Endothelial cell of umbilical vein (primary cell): ENCODE results near the gene PARD3B. TPM values are rescaled to one million over a fixed set of nuclear protein-coding genes. Genes with fewer than 3 reads are reported as not detected.

Source experiments
- BruUV-seq: library from RNA; stranded (reverse); fragments of 400-500 nt; replicated peaks from 2 replicates; lab custom pipeline; 2021; lab: Mats Ljungman, UMichigan
- CTCF ChIA-PET: fragments of 300-600, 350-600 bp; sonication (Branson Sonifier 250); formaldehyde crosslinking; loops from one replicate; lab custom pipeline; 2021; ENCODE audit warnings: antibody characterized with exemption, inconsistent platforms; lab: Charles Lee
- POLR2A ChIA-PET: fragments of 300-600, 350-600 bp; sonication (Branson Sonifier 250); formaldehyde crosslinking; loops from one replicate; lab custom pipeline; 2021; ENCODE audit warnings: antibody characterized with exemption, inconsistent platforms; lab: Charles Lee
- DNase-seq: peaks from one replicate; pipeline ENCODE4 v3.0.0-alpha.2; 2011; ENCODE audit warnings: low read depth, low spot score
- FAIRE-seq: peaks from 2 replicates; lab custom pipeline; 2011; peaks lifted over from hg19 to GRCh38; lab: Jason Lieb, UNC
- H2AFZ ChIP-seq: 2 replicates; pipeline ENCODE4 v1.6.0; 2012; ENCODE audit warnings: low read depth, low read length, control low read depth, inconsistent platforms
- H3K27ac ChIP-seq: 2 replicates; pipeline ENCODE4 v1.5.1; 2011; ENCODE audit warnings: low read depth, mild to moderate bottlenecking, control low read depth, low read length, moderate library complexity; ENCODE audit not compliant: insufficient read depth
- H3K27me3 ChIP-seq, 2 experiments: 2 replicates each; pipeline versions ENCODE4 v1.6.0 to v1.6.1; 2011; ENCODE audit warnings: low read length in 2 of 2, mixed read lengths in 1 of 2; ENCODE audit not compliant: control insufficient read depth in 2 of 2, insufficient read depth in 2 of 2
- H3K36me3 ChIP-seq, 2 experiments: 2 replicates in 1 of 2; 3 replicates in 1 of 2; pipeline ENCODE4 v1.5.1; 2011; ENCODE audit warnings: low read length in 2 of 2, mild to moderate bottlenecking in 1 of 2, moderate library complexity in 1 of 2; ENCODE audit not compliant: control insufficient read depth in 2 of 2, insufficient read depth in 2 of 2; ENCODE audit errors: extremely low read depth in 1 of 2
- H3K4me1 ChIP-seq: 3 replicates; pipeline ENCODE4 v1.5.1; 2011; ENCODE audit warnings: mild to moderate bottlenecking, low read length; ENCODE audit not compliant: control insufficient read depth, insufficient read depth; ENCODE audit errors: extremely low read depth
- H3K4me2 ChIP-seq: 2 replicates; pipeline ENCODE4 v1.6.1; 2011; ENCODE audit warnings: low read length, control low read depth, mixed read lengths; ENCODE audit not compliant: insufficient read depth
- H3K4me3 ChIP-seq, 3 experiments: fragments of 200-600 bp in 1 of 3; sonication (generic), shearing (Covaris generic) in 1 of 3; replicated peaks in 1 of 3; 2 replicates each; pipeline ENCODE4 v1.5.1; 2011 to 2016; ENCODE audit warnings: control low read depth in 3 of 3, low read length in 3 of 3, mild to moderate bottlenecking in 2 of 3, inconsistent platforms in 1 of 3, low read depth in 1 of 3, moderate library complexity in 1 of 3; ENCODE audit not compliant: insufficient read depth in 1 of 3
- H3K79me2 ChIP-seq: 2 replicates; pipeline ENCODE4 v1.6.0; 2012; ENCODE audit warnings: low read length, inconsistent platforms; ENCODE audit not compliant: control insufficient read depth, insufficient read depth
- H3K9ac ChIP-seq: replicated peaks from 2 replicates; pipeline ENCODE3; 2011; ENCODE audit warnings: low read length, control low read depth; ENCODE audit not compliant: insufficient read depth; ENCODE audit errors: extremely low read depth
- H3K9me1 ChIP-seq: replicated peaks from 3 replicates; pipeline ENCODE4 v1.6.0; 2011; ENCODE audit warnings: mild to moderate bottlenecking, low read length; ENCODE audit not compliant: control insufficient read depth, insufficient read depth; ENCODE audit errors: extremely low read depth
- H3K9me3 ChIP-seq: replicated peaks from 2 replicates; pipeline ENCODE4 v1.5.1; 2012; ENCODE audit warnings: low read length, inconsistent platforms; ENCODE audit not compliant: control insufficient read depth, insufficient read depth
- H4K20me1 ChIP-seq: replicated peaks from 2 replicates; pipeline ENCODE3; 2011; ENCODE audit warnings: mild to moderate bottlenecking, low read length; ENCODE audit not compliant: control insufficient read depth, insufficient read depth; ENCODE audit errors: extremely low read depth
- CTCF ChIP-seq, 2 donors: IDR thresholded peaks; 1 replicate in 1 of 2; 2 replicates in 1 of 2; pipeline ENCODE4 v1.5.1; 2011; ENCODE audit warnings: low read length in 2 of 2, mild to moderate bottlenecking in 2 of 2, moderate library complexity in 2 of 2, control low read depth in 1 of 2, inconsistent platforms in 1 of 2, low read depth in 1 of 2; ENCODE audit not compliant: insufficient read depth in 1 of 2; ENCODE audit errors: extremely low read depth in 1 of 2
- EZH2 ChIP-seq: IDR thresholded peaks from 2 replicates; pipeline ENCODE4 v1.6.1; 2012; ENCODE audit warnings: borderline replicate concordance, low read depth, mild to moderate bottlenecking, moderate library complexity, low read length, inconsistent platforms; ENCODE audit not compliant: severe bottlenecking
- FOS ChIP-seq: IDR thresholded peaks from 2 replicates; pipeline ENCODE4 v1.6.1; 2011; ENCODE audit warnings: mild to moderate bottlenecking, low read length, moderate library complexity, borderline replicate concordance; ENCODE audit not compliant: insufficient read depth
- GATA2 ChIP-seq: IDR thresholded peaks from 2 replicates; pipeline ENCODE4 v1.7.0; 2011; ENCODE audit warnings: low read depth, mild to moderate bottlenecking, moderate library complexity, mixed read lengths, low read length; ENCODE audit not compliant: insufficient read length, insufficient read depth
- JUN ChIP-seq: IDR thresholded peaks from 2 replicates; pipeline ENCODE4 v1.6.1; 2011; ENCODE audit warnings: borderline replicate concordance, low read depth; ENCODE audit not compliant: insufficient read length, insufficient read depth
- MYC ChIP-seq: IDR thresholded peaks from one replicate; pipeline ENCODE4 v1.6.1; 2011; ENCODE audit warnings: mild to moderate bottlenecking, low read depth, low read length
- POLR2A ChIP-seq: IDR thresholded peaks from 2 replicates; pipeline ENCODE4 v1.6.1; 2012; ENCODE audit warnings: low read depth, mild to moderate bottlenecking, control low read depth, low read length
- POLR2AphosphoS5 ChIP-seq: IDR thresholded peaks from 2 replicates; pipeline ENCODE4 v1.6.1; 2012; ENCODE audit warnings: low read depth, mild to moderate bottlenecking, control low read depth, low read length, moderate library complexity; ENCODE audit not compliant: insufficient read depth
- dilution Hi-C: fragments of 300-500 bp; cut with MboI; formaldehyde crosslinking; loops from one replicate; pipeline ENCODE4 v1.15.0; 2019; ENCODE audit warnings: low sequenced_read_pairs; ENCODE audit not compliant: extremely low pct_ligation_motif_present
- intact Hi-C: fragments of 100-400 bp; cut with micrococcal nuclease; formaldehyde crosslinking; loops from one replicate; pipeline ENCODE4 v1.10.0; 2022
- polyA plus RNA-seq, 4 experiments: library from polyadenylated mRNA; depleted of rRNA in 3 of 4; stranded (reverse) in 3 of 4; unstranded in 1 of 4; fragments of >200 nt; gene quantifications; 2 replicates each; pipeline versions ENCODE4 v1.2.1 to v1.2.3, GENCODE V29; 2011 to 2012; ENCODE audit warnings: missing spikeins in 1 of 4
- total RNA-seq: library from RNA; stranded (reverse); gene quantifications from 2 replicates; pipeline ENCODE4 v1.2.3, GENCODE V29; 2021
- TF ChIP-seq, protein P1 (sequence below): IDR thresholded peaks from 2 replicates; pipeline ENCODE4 v1.6.1; 2011; ENCODE audit not compliant: insufficient read depth, insufficient read length

The PARD3B gene
- total and polyA plus RNA-seq, 2 donors (not counting 3 experiments of a cell fraction or from before 2014, with no cell fraction given), result 2.2 to 30.9 TPM

- H4K20me1 ChIP-seq, result no peaks in the 10 kb centered on the region
- intact Hi-C loops, result no loop called here
- FAIRE-seq (no peak), DNase-seq (no peak)
- no peaks in the 10 kb centered on the region for H3K9me3 ChIP-seq
- no peaks in the 10 kb centered on the region for H3K9me1 ChIP-seq
- no peaks in the 10 kb centered on the region for H3K79me2 ChIP-seq
- H3K27ac ChIP-seq, result no peak overlapping the region
- CTCF ChIA-PET, result interaction anchor here (1.0 to 1.9 kb wide), 3 partner anchors 10 to 21 kb away, joined by 3 to 4 read pairs (median 3); no protein-coding TSS in a partner anchor
- H3K4me3 ChIP-seq, result no peak overlapping the region
- no peaks in the 10 kb centered on the region for H3K36me3 ChIP-seq
- no peak overlapping the region for H3K4me2 ChIP-seq
- H3K27me3 ChIP-seq, result no peaks in the 10 kb centered on the region
- dilution Hi-C loops, result no loop called here
- BruUV-seq, result no TSS peak
- POLR2A ChIA-PET, result no interaction called here
- no peak overlapping the region for H2AFZ ChIP-seq
- TF ChIP-seq, protein P1, sequence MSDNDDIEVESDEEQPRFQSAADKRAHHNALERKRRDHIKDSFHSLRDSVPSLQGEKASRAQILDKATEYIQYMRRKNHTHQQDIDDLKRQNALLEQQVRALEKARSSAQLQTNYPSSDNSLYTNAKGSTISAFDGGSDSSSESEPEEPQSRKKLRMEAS, result no peak
- no peak for TF ChIP-seq CTCF (IDR thresholded peaks at IDR 0.05; ENCODE audit: extremely low read depth in 1 of 2, insufficient read depth in 1 of 2, low read depth in 1 of 2, low read length in 2 of 2)
- TF ChIP-seq POLR2AphosphoS5, result no peak
- no peak for TF ChIP-seq JUN
- no peak for TF ChIP-seq EZH2
- TF ChIP-seq POLR2A, result no peak
- TF ChIP-seq FOS, result no peak
- TF ChIP-seq GATA2, result no peak
- no peak for TF ChIP-seq MYC
- H3K4me1 ChIP-seq, result no peaks in the 10 kb centered on the region
- no peak overlapping the region for H3K9ac ChIP-seq
Observed at GRCh38 chr2:205531072-205531471, 985.8 kb downstream of the PARD3B start.
